CD1c-positive myeloid dendritic cell (primary cell): ENCODE measurements around the gene CST5.
"Not testable (repeated sequence)": the region's sequence is repeated elsewhere in the genome, so short reads cannot be mapped to it uniquely, and the experiment has no call there.

Source experiments
- DNase-seq: peaks from one replicate; pipeline ENCODE4 v3.0.0-alpha.2; 2016; ENCODE audit errors: extremely low spot score

CST5 gene

DNA sequence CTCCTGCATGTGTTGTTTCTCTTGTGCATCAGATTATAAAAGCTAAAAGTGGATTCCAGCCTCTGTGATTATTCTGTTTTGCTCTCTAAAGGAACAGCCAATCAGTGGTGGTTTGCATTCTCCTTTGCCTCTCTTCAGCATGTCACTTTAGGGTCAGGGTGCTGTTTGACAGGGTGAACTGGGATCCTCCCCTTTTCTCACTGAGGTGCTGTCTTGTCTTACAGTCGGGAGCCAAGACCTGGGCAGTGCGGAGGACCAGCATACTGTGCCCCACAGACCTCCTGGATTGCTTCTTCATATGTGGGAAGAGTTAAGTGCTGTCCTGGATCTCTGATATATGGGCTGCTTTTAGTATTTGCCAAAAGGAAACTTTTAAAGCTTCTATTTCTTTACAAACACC lies 37.9 kb downstream of the CST5 start:
- DNase-seq = no peak

DNA sequence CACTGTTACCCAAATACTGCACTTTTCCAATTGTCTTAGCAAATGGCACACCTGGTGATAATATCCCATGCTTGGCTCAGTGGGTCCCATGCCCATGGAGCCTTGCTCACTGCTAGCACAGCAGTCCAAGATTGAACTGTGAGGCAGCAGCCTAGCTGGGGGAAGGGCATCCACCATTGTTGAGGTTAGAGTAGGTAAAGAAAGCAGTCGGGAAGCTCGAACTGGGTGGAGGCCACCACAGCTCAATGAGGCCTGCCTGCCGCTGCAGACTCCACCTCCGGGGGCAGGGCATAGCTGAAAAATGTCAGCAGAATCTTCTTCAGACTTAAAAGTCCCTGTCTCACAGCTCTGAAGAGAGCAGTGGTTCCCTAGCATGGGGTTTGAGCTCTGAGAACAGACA lies 43.8 kb downstream of the CST5 start:
- no peak for DNase-seq

- DNase-seq = no peak
Measured at GRCh38 chr20:23832775-23833513, 46.6 kb downstream of the CST5 start.

GRCh38 chr20:23831961-23832360 lies 47.6 kb downstream of the CST5 start:
- not testable (repeated sequence) for DNase-seq

- no peak for DNase-seq
Measured at GRCh38 chr20:23826541-23827021, 53.0 kb downstream of the CST5 start, which contains the start of gene CST2. Gene CST2 (minus strand): TSS chr20:23826729. CDS start chr20:23826660, 69 bp downstream.
